ENCODE measurements around the gene STRBP.
"Not testable (repeated sequence)": the region's sequence is repeated elsewhere in the genome, so short reads cannot be mapped to it uniquely, and the experiment has no call there.

STRBP gene

GRCh38 chr9:123282362-123283047, 14.1 kb upstream of the STRBP start:
- H3K27me3 ChIP-seq (replicated peaks), result no peaks in the 10 kb centered on the region
- H3K4me3 ChIP-seq (ENCODE audit: low read depth, low read length), result no peak overlapping the region
- no peak overlapping the region for H3K27ac ChIP-seq
- no peak for DNase-seq
- in situ Hi-C loops (cut with HindIII; ENCODE audit: low pct_ligation_motif_present, low sequenced_read_pairs), result no loop called here
- no peaks in the 10 kb centered on the region for H3K36me3 ChIP-seq (replicated peaks)
- TF ChIP-seq CTCF (IDR thresholded peaks at IDR 0.05; ENCODE audit: low read depth, low read length, missing control alignments), result no peak

GRCh38 chr9:123281659-123282350, 13.4 kb upstream of the STRBP start:
- no peak overlapping the region for H3K27ac ChIP-seq
- H3K4me3 ChIP-seq (ENCODE audit: low read depth, low read length), result no peak overlapping the region
- DNase-seq, result no peak
- no peaks in the 10 kb centered on the region for H3K27me3 ChIP-seq (replicated peaks)
- no peak for TF ChIP-seq CTCF (IDR thresholded peaks at IDR 0.05; ENCODE audit: low read depth, low read length, missing control alignments)
- no peaks in the 10 kb centered on the region for H3K36me3 ChIP-seq (replicated peaks)
- in situ Hi-C loops (cut with HindIII; ENCODE audit: low pct_ligation_motif_present, low sequenced_read_pairs), result no loop called here

GRCh38 chr9:123278879-123279493, 10.6 kb upstream of the STRBP start:
- H3K27me3 ChIP-seq (replicated peaks); H3K36me3 ChIP-seq (replicated peaks); H3K27ac ChIP-seq; H3K4me3 ChIP-seq (ENCODE audit: low read depth, low read length); in situ Hi-C loops (cut with HindIII; ENCODE audit: low pct_ligation_motif_present, low sequenced_read_pairs); DNase-seq: not testable (repeated sequence)

- Histone ChIP-seq H3K4me3 (ENCODE audit: low read depth, low read length) (no peak overlapping the region), H3K27me3 (replicated peaks) (no peaks in the 10 kb centered on the region), H3K27ac (no peak overlapping the region), H3K36me3 (replicated peaks) (no peaks in the 10 kb centered on the region)
- in situ Hi-C loops (cut with HindIII; ENCODE audit: low pct_ligation_motif_present, low sequenced_read_pairs), result no loop called here
- TF ChIP-seq CTCF (IDR thresholded peaks at IDR 0.05; ENCODE audit: low read depth, low read length, missing control alignments), result no peak
- no peak for DNase-seq
Observed at GRCh38 chr9:123278361-123278760, 10.0 kb upstream of the STRBP start.

GRCh38 chr9:123276551-123276950, 8.2 kb upstream of the STRBP start:
- no peak overlapping the region for H3K27ac ChIP-seq
- no peak overlapping the region for H3K4me3 ChIP-seq (ENCODE audit: low read depth, low read length)
- H3K36me3 ChIP-seq (replicated peaks), result no peaks in the 10 kb centered on the region
- in situ Hi-C loops (cut with HindIII; ENCODE audit: low pct_ligation_motif_present, low sequenced_read_pairs), result no loop called here
- no peaks in the 10 kb centered on the region for H3K27me3 ChIP-seq (replicated peaks)
- TF ChIP-seq CTCF (IDR thresholded peaks at IDR 0.05; ENCODE audit: low read depth, low read length, missing control alignments), result no peak
- no peak for DNase-seq

- H3K36me3 ChIP-seq (replicated peaks); DNase-seq; H3K4me3 ChIP-seq (ENCODE audit: low read depth, low read length); H3K27ac ChIP-seq; in situ Hi-C loops (cut with HindIII; ENCODE audit: low pct_ligation_motif_present, low sequenced_read_pairs): not testable (repeated sequence)
- peaks cover 10% of the 10 kb centered on the region for H3K27me3 ChIP-seq (replicated peaks)
Observed at GRCh38 chr9:123271133-123271532, 2.7 kb upstream of the STRBP start.
